K562 (cell line): ENCODE results near the gene NTRK1.

ENCODE experiments used
- CBX3 ChIP-seq, 2 experiments: IDR thresholded peaks; 1 replicate in 1 of 2; 2 replicates in 1 of 2; pipeline ENCODE4 v1.6.1; 2012; ENCODE audit warnings: inconsistent platforms in 2 of 2, low read length in 2 of 2, borderline replicate concordance in 1 of 2, control low read depth in 1 of 2
- FOXA1 ChIP-seq: fragments of 450-650 bp; IDR thresholded peaks from 2 replicates; pipeline ENCODE4 v1.6.1; 2016; ENCODE audit warnings: mild to moderate bottlenecking, borderline replicate concordance
- FOXM1 ChIP-seq, 2 experiments: fragments of 450-650 bp in 1 of 2; sonication (generic) in 1 of 2; formaldehyde crosslinking in 1 of 2; IDR thresholded peaks; 2 replicates each; pipeline versions ENCODE4 v1.6.1 to v1.9.0; 2017 to 2022; ENCODE audit warnings: low read depth in 2 of 2, mild to moderate bottlenecking in 2 of 2, missing genetic modification reagents in 1 of 2, moderate library complexity in 1 of 2
- HDAC6 ChIP-seq: IDR thresholded peaks from 2 replicates; pipeline ENCODE4 v1.6.1; 2012; ENCODE audit warnings: low read depth, mild to moderate bottlenecking, control low read depth, inconsistent platforms, low read length, moderate library complexity
- HMG20A ChIP-seq: fragments of 450-650 bp; formaldehyde crosslinking; conservative IDR thresholded peaks from 2 replicates; pipeline ENCODE4 v1.4.0; 2020; ENCODE audit warnings: mild to moderate bottlenecking, mixed read lengths
- HSF4 ChIP-seq: fragments of 250-450 bp; sonication (Bioruptor Pico); IDR thresholded peaks from 2 replicates; pipeline ENCODE4 v2.1.2; 2022; ENCODE audit warnings: mild to moderate bottlenecking, moderate library complexity, borderline replicate concordance
- JUND ChIP-seq, 2 experiments: IDR thresholded peaks; 2 replicates in 1 of 2; 3 replicates in 1 of 2; pipeline ENCODE4 v1.6.1; 2011; ENCODE audit warnings: borderline replicate concordance in 2 of 2, low read depth in 2 of 2, low read length in 2 of 2, improper control_type of control experiment in 1 of 2, missing biosample characterization in 1 of 2, missing genetic modification characterization in 1 of 2, missing genetic modification reagents in 1 of 2
- POLR2AphosphoS5 ChIP-seq: IDR thresholded peaks from 2 replicates; pipeline ENCODE4 v1.6.1; 2011; ENCODE audit warnings: mild to moderate bottlenecking, low read depth, low read length, moderate library complexity; ENCODE audit not compliant: control insufficient read depth, insufficient read depth
- SMC3 ChIP-seq: conservative IDR thresholded peaks from 2 replicates; pipeline ENCODE4 v1.6.1; 2011; ENCODE audit warnings: low read depth, low read length, improper control_type of control experiment; ENCODE audit not compliant: insufficient read depth
- SRF ChIP-seq, 2 experiments: fragments of 250-450, 450-650 bp in 1 of 2; sonication (Bioruptor Pico) in 1 of 2; sonication (generic) in 1 of 2; formaldehyde crosslinking; IDR thresholded peaks; 2 replicates each; pipeline versions ENCODE4 v1.5.0 to v1.5.1; 2020 to 2022; ENCODE audit warnings: mild to moderate bottlenecking in 1 of 2, missing genetic modification reagents in 1 of 2
- ZNF561 ChIP-seq: fragments of 450-650 bp; formaldehyde crosslinking; conservative IDR thresholded peaks from 2 replicates; pipeline ENCODE4 v1.4.0; 2020; ENCODE audit warnings: mild to moderate bottlenecking, moderate library complexity
- TF ChIP-seq, protein P1 (sequence below), 3 experiments: IDR thresholded peaks in 2 of 3; conservative IDR thresholded peaks in 1 of 3; 2 replicates each; pipeline ENCODE4 v1.5.1; 2011 to 2012; ENCODE audit warnings: low read length in 3 of 3, mild to moderate bottlenecking in 3 of 3, control low read depth in 2 of 3, improper control_type of control experiment in 1 of 3, inconsistent platforms in 1 of 3, low read depth in 1 of 3, mixed read lengths in 1 of 3, moderate library complexity in 1 of 3; ENCODE audit not compliant: insufficient read depth in 2 of 3
- TF ChIP-seq, protein P2 (sequence below): fragments of 450-650 bp; IDR thresholded peaks from 2 replicates; pipeline ENCODE4 v1.6.1; 2016; ENCODE audit warnings: missing biosample characterization, missing genetic modification characterization

DNA sequence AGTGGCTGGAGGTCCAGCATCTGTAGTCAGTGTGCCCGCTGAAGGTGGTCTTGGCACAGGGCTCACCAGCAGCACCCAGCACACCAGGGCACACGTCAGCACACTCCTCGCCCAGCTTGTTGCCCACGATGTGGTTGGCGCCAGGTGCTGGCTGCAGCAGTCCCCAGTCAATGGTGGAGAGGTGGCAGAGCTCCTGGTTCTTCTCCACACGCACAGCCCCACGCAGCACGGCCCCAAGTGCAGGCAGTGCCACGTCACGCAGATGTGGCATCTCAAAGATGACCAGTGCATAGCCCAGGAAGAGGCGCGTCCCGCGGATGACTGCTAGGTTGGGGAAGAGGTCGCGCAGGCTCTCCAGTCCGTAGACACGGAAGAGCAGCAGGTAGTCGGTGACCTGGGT lies 6.9 kb upstream of the NTRK1 start:
- TF ChIP-seq, protein P1, sequence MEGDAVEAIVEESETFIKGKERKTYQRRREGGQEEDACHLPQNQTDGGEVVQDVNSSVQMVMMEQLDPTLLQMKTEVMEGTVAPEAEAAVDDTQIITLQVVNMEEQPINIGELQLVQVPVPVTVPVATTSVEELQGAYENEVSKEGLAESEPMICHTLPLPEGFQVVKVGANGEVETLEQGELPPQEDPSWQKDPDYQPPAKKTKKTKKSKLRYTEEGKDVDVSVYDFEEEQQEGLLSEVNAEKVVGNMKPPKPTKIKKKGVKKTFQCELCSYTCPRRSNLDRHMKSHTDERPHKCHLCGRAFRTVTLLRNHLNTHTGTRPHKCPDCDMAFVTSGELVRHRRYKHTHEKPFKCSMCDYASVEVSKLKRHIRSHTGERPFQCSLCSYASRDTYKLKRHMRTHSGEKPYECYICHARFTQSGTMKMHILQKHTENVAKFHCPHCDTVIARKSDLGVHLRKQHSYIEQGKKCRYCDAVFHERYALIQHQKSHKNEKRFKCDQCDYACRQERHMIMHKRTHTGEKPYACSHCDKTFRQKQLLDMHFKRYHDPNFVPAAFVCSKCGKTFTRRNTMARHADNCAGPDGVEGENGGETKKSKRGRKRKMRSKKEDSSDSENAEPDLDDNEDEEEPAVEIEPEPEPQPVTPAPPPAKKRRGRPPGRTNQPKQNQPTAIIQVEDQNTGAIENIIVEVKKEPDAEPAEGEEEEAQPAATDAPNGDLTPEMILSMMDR (IDR thresholded peaks at IDR 0.05 in 2 of 3, conservative IDR thresholded peaks at IDR 0.05 in 1 of 3; ENCODE audit: insufficient read depth in 2 of 3, low read depth in 1 of 3, low read length in 3 of 3) = no peak
- no peak for TF ChIP-seq HDAC6
- no peak for TF ChIP-seq JUND (IDR thresholded peaks at IDR 0.05; ENCODE audit: borderline replicate concordance, low read depth, low read length)
- TF ChIP-seq JUND (tag; IDR thresholded peaks at IDR 0.05; ENCODE audit: borderline replicate concordance, low read depth, low read length) = no peak
- TF ChIP-seq SMC3 = no peak
- no peak for TF ChIP-seq POLR2AphosphoS5
- TF ChIP-seq HMG20A (CRISPR knock-in tag) = no peak
- TF ChIP-seq FOXA1 = no peak
- TF ChIP-seq, protein P2, sequence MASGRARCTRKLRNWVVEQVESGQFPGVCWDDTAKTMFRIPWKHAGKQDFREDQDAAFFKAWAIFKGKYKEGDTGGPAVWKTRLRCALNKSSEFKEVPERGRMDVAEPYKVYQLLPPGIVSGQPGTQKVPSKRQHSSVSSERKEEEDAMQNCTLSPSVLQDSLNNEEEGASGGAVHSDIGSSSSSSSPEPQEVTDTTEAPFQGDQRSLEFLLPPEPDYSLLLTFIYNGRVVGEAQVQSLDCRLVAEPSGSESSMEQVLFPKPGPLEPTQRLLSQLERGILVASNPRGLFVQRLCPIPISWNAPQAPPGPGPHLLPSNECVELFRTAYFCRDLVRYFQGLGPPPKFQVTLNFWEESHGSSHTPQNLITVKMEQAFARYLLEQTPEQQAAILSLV (tag) = no peak
- no peak for TF ChIP-seq SRF (CRISPR knock-in tag; IDR thresholded peaks at IDR 0.05)
- TF ChIP-seq ZNF561 (CRISPR knock-in tag) = no peak
- TF ChIP-seq CBX3 (IDR thresholded peaks at IDR 0.05; ENCODE audit: borderline replicate concordance in 1 of 2, low read length in 2 of 2) = no peak
- TF ChIP-seq HSF4 (CRISPR knock-in tag) = no peak
- TF ChIP-seq FOXM1 (IDR thresholded peaks at IDR 0.05; ENCODE audit: low read depth) = no peak
- no peak for TF ChIP-seq FOXM1 (CRISPR knock-in tag; IDR thresholded peaks at IDR 0.05; ENCODE audit: low read depth)
